WTC11 (cell line): ENCODE data around the gene KAZN.

Experiments
- CBFB ChIP-seq: sonication (generic); formaldehyde crosslinking; IDR thresholded peaks from 2 replicates; pipeline ENCODE4 v1.8.1; 2022; ENCODE audit warnings: mild to moderate bottlenecking, low read depth, missing genetic modification reagents
- ESRRA ChIP-seq: sonication (generic); formaldehyde crosslinking; IDR thresholded peaks from 2 replicates; pipeline ENCODE4 v1.8.1; 2022; ENCODE audit warnings: mild to moderate bottlenecking, missing genetic modification reagents, borderline replicate concordance
- SOX15 ChIP-seq: fragments of 250-450 bp; sonication (Bioruptor Pico); IDR thresholded peaks from 2 replicates; pipeline ENCODE4 v1.9.0; 2021; ENCODE audit warnings: mild to moderate bottlenecking
- ZNF232 ChIP-seq: sonication (generic); formaldehyde crosslinking; IDR thresholded peaks from 2 replicates; pipeline ENCODE4 v1.8.0; 2022; ENCODE audit warnings: mild to moderate bottlenecking, missing genetic modification reagents
- ZNF512 ChIP-seq: sonication (generic); formaldehyde crosslinking; IDR thresholded peaks from 2 replicates; pipeline ENCODE4 v1.8.1; 2022; ENCODE audit warnings: missing genetic modification reagents, borderline replicate concordance
- TF ChIP-seq, protein P1 (sequence below): fragments of 200-600 bp; IDR thresholded peaks from 2 replicates; pipeline ENCODE4 v1.8.0; 2022; ENCODE audit warnings: antibody characterized with exemption
- TF ChIP-seq, protein P2 (sequence below): sonication (generic); formaldehyde crosslinking; IDR thresholded peaks from 2 replicates; pipeline ENCODE4 v1.8.1; 2022; ENCODE audit warnings: low read depth, mild to moderate bottlenecking, moderate library complexity, missing genetic modification reagents, borderline replicate concordance

GRCh38 chr1:14973773-14974172 is 375.3 kb downstream of the KAZN start:
- TF ChIP-seq, protein P1, sequence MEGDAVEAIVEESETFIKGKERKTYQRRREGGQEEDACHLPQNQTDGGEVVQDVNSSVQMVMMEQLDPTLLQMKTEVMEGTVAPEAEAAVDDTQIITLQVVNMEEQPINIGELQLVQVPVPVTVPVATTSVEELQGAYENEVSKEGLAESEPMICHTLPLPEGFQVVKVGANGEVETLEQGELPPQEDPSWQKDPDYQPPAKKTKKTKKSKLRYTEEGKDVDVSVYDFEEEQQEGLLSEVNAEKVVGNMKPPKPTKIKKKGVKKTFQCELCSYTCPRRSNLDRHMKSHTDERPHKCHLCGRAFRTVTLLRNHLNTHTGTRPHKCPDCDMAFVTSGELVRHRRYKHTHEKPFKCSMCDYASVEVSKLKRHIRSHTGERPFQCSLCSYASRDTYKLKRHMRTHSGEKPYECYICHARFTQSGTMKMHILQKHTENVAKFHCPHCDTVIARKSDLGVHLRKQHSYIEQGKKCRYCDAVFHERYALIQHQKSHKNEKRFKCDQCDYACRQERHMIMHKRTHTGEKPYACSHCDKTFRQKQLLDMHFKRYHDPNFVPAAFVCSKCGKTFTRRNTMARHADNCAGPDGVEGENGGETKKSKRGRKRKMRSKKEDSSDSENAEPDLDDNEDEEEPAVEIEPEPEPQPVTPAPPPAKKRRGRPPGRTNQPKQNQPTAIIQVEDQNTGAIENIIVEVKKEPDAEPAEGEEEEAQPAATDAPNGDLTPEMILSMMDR, result no peak
- no peak for TF ChIP-seq SOX15 (CRISPR knock-in tag)
- no peak for TF ChIP-seq ZNF232
- no peak for TF ChIP-seq CBFB
- TF ChIP-seq ZNF512 (CRISPR knock-in tag), result no peak
- no peak for TF ChIP-seq ESRRA
- TF ChIP-seq, protein P2, sequence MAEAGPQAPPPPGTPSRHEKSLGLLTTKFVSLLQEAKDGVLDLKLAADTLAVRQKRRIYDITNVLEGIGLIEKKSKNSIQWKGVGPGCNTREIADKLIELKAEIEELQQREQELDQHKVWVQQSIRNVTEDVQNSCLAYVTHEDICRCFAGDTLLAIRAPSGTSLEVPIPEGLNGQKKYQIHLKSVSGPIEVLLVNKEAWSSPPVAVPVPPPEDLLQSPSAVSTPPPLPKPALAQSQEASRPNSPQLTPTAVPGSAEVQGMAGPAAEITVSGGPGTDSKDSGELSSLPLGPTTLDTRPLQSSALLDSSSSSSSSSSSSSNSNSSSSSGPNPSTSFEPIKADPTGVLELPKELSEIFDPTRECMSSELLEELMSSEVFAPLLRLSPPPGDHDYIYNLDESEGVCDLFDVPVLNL (CRISPR knock-in tag), result no peak
